K562 (cell line): ENCODE data around the gene PNCK. TPM values are rescaled to one million over a fixed set of nuclear protein-coding genes. Genes with fewer than 3 reads are reported as not detected.

ENCODE experiments used
- CEBPG ChIP-seq, 3 experiments: fragments of 200-800 bp in 1 of 3; sonication (Bioruptor generic) in 1 of 3; sonication (generic) in 1 of 3; formaldehyde crosslinking in 1 of 3; IDR thresholded peaks in 2 of 3; conservative IDR thresholded peaks in 1 of 3; 2 replicates each; pipeline versions ENCODE4 v1.6.1 to v1.8.0; 2016 to 2022; ENCODE audit warnings: missing compliant biosample characterization in 2 of 3, missing genetic modification characterization in 2 of 3, mild to moderate bottlenecking in 1 of 3, missing genetic modification reagents in 1 of 3
- COPS2 ChIP-seq: fragments of 450-650 bp; conservative IDR thresholded peaks from 2 replicates; pipeline ENCODE4 v1.6.1; 2016; ENCODE audit warnings: mild to moderate bottlenecking, moderate library complexity
- CXXC5 ChIP-seq: fragments of 250-450 bp; sonication (Bioruptor Pico); IDR thresholded peaks from 2 replicates; pipeline ENCODE4 v1.8.0; 2022; ENCODE audit warnings: inconsistent platforms, mild to moderate bottlenecking, moderate library complexity
- E2F1 ChIP-seq: sonication (generic); formaldehyde crosslinking; IDR thresholded peaks from 2 replicates; pipeline ENCODE4 v1.8.1; 2023; ENCODE audit warnings: mild to moderate bottlenecking, missing genetic modification reagents, moderate library complexity
- EP300 ChIP-seq: IDR thresholded peaks from 2 replicates; pipeline ENCODE4 v1.6.1; 2012; ENCODE audit warnings: low read length, improper control_type of control experiment
- FOSL1 ChIP-seq: fragments of 200-800 bp; sonication (Bioruptor generic); conservative IDR thresholded peaks from 2 replicates; pipeline ENCODE4 v1.6.1; 2016; ENCODE audit warnings: missing genetic modification characterization, missing compliant biosample characterization
- HES1 ChIP-seq: fragments of 450-650 bp; IDR thresholded peaks from 2 replicates; pipeline ENCODE4 v1.6.1; 2016; ENCODE audit warnings: low read depth, mild to moderate bottlenecking, moderate library complexity
- L3MBTL2 ChIP-seq: fragments of 450-650 bp; IDR thresholded peaks from 2 replicates; pipeline ENCODE4 v1.6.1; 2016; ENCODE audit warnings: mild to moderate bottlenecking, moderate library complexity
- NFIC ChIP-seq: fragments of 450-650 bp; IDR thresholded peaks from 2 replicates; pipeline ENCODE4 v1.6.1; 2017; ENCODE audit warnings: mild to moderate bottlenecking, inconsistent platforms
- POLR2A ChIP-seq: fragments of 450-650 bp; conservative IDR thresholded peaks from 2 replicates; pipeline ENCODE4 v1.6.1; 2016
- PTRF ChIP-seq: fragments of 450-650 bp; IDR thresholded peaks from 2 replicates; pipeline ENCODE4 v1.6.1; 2016; ENCODE audit warnings: mild to moderate bottlenecking, missing genetic modification characterization, missing compliant biosample characterization
- RBFOX2 ChIP-seq: fragments of 200-400 bp; formaldehyde crosslinking; IDR thresholded peaks from 2 replicates; pipeline ENCODE4 v1.6.1; 2017; ENCODE audit warnings: low read depth, mild to moderate bottlenecking, low read length, moderate library complexity
- RBM17 ChIP-seq: fragments of 200-400 bp; formaldehyde crosslinking; IDR thresholded peaks from 2 replicates; pipeline ENCODE4 v1.6.1; 2017; ENCODE audit warnings: low read depth, mild to moderate bottlenecking, low read length, borderline replicate concordance
- SMAD3 ChIP-seq: fragments of 450-650 bp; formaldehyde crosslinking; conservative IDR thresholded peaks from 2 replicates; pipeline ENCODE4 v1.4.0; 2020; ENCODE audit warnings: mild to moderate bottlenecking
- SMAD4 ChIP-seq: fragments of 250-450 bp; sonication (Bioruptor Pico); conservative IDR thresholded peaks from 2 replicates; pipeline ENCODE4 v1.8.0; 2021; ENCODE audit warnings: inconsistent platforms, mild to moderate bottlenecking, moderate library complexity
- SUPT5H ChIP-seq: fragments of 450-650 bp; IDR thresholded peaks from 2 replicates; pipeline ENCODE4 v1.6.1; 2016
- TAF15 ChIP-seq: fragments of 200-400 bp; formaldehyde crosslinking; IDR thresholded peaks from 2 replicates; pipeline ENCODE4 v1.6.1; 2017; ENCODE audit warnings: mild to moderate bottlenecking, low read depth, low read length, moderate library complexity
- ZC3H4 ChIP-seq: sonication (generic); formaldehyde crosslinking; IDR thresholded peaks from 2 replicates; pipeline ENCODE4 v1.9.0; 2021; ENCODE audit warnings: missing genetic modification reagents, borderline replicate concordance
- ZNF165 ChIP-seq: fragments of 250-450 bp; sonication (Bioruptor Pico); IDR thresholded peaks from 2 replicates; pipeline ENCODE4 v1.4.0; 2020; ENCODE audit warnings: borderline replicate concordance
- ZNF316 ChIP-seq: fragments of 450-650 bp; IDR thresholded peaks from 2 replicates; pipeline ENCODE4 v1.6.1; 2016
- ZSCAN32 ChIP-seq: fragments of 450-650 bp; formaldehyde crosslinking; IDR thresholded peaks from 2 replicates; pipeline ENCODE4 v1.4.0; 2020; ENCODE audit warnings: mild to moderate bottlenecking, moderate library complexity
- polyA plus RNA-seq, 8 experiments: library from polyadenylated mRNA; depleted of rRNA in 4 of 8; stranded (reverse) in 5 of 8; unstranded in 3 of 8; fragments of >200 nt; fragmentation: Nextera tagmentation in 2 of 8; fragmentation: Illumina TruSeq in 1 of 8; extraction: Ambion mirVana in 2 of 8; extraction: Trizol in 1 of 8; gene quantifications; 2 replicates each; pipeline versions ENCODE4 v1.2.1 to v1.2.3, GENCODE V29; 2011 to 2014; ENCODE audit warnings: inconsistent platforms in 1 of 8, missing spikeins in 1 of 8
- total RNA-seq, 7 experiments: library from RNA; depleted of rRNA in 6 of 7; stranded (reverse); fragments of >200 nt in 6 of 7; fragmentation: Illumina TruSeq in 2 of 7; extraction: Trizol in 2 of 7; gene quantifications; 2 replicates each; pipeline versions ENCODE4 v1.2.1 to v1.2.3, GENCODE V29; 2011 to 2021; ENCODE audit warnings: low replicate concordance in 1 of 7
- TF ChIP-seq, protein P1 (sequence below), 3 experiments: fragments of 200-800 bp in 1 of 3; fragments of 250-450 bp in 1 of 3; fragments of 450-650 bp in 1 of 3; sonication (Bioruptor Pico) in 1 of 3; sonication (Bioruptor generic) in 1 of 3; formaldehyde crosslinking in 1 of 3; IDR thresholded peaks; 2 replicates each; pipeline versions ENCODE4 v1.6.1 to v1.8.0; 2016 to 2022; ENCODE audit warnings: mild to moderate bottlenecking in 2 of 3, missing genetic modification characterization in 2 of 3, missing compliant biosample characterization in 1 of 3, moderate library complexity in 1 of 3

Gene PNCK
- total and polyA plus RNA-seq, 9 of the 15 experiments (the other 6 are each of a cell fraction or from before 2014, with no cell fraction given) = 0.13 to 7.5 (median 1.2) TPM; not detected in 1

DNA sequence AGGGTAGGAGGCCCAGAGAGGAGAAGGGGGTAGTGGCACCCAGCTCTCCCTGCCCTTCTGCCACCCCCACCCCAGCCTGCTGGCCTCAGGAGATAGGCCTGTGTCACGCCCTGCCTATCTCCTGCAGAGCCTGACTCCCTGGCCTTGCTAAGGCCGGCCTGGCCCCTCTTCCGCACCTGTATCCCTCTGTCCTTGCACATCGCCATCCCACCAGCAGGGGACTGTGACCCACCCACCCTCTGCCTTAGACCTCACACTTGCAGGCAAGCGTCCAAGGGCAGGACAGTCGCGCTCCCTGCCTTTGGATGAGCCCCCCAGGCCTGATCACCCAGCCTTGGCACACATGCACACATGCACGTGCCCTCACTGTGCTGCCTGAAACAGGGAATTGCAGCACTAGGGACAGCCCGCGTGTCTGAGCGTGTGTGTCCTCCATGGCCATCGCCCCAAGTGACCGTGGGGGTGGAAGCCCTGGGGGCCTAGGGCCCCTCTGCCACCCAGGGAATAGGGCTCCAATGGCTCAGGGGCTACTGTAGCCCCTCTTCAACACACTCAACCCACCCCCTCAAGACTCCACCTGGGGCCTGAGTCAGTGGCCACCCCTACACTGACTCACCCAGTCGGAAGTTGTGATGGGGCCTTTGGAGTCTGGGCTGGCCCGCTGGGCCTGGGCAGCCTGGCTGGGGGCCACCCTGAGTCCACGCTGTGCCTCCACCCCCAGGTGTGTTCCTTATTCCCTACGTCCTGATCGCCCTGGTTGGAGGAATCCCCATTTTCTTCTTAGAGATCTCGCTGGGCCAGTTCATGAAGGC is 16.2 kb upstream of the PNCK start (continued):
- TF ChIP-seq E2F1 (no peak), SUPT5H (0 out of 2 replicates have a peak, but pooled peaks have one; percentile 38), RBFOX2 (peak; percentile 73), L3MBTL2 (no peak), ZC3H4 (peak; percentile 83; the same call in 1 of the 2 replicates), NFIC (0 out of 2 replicates have a peak, but pooled peaks have one; percentile 17), ZNF316 (no peak), CEBPG (CRISPR knock-in tag; IDR thresholded peaks at IDR 0.05) (no peak), CEBPG (tag; conservative IDR thresholded peaks at IDR 0.05 in 1 of 2, IDR thresholded peaks at IDR 0.05 in 1 of 2) (no peak), ZNF165 (no peak), FOSL1 (0 out of 2 replicates have a peak, but pooled peaks have one; percentile 25), CXXC5 (CRISPR knock-in tag) (0 out of 2 replicates have a peak, but pooled peaks have one; percentile 19), SMAD4 (no peak), EP300 (0 out of 2 replicates have a peak, but pooled peaks have one; percentile 19), POLR2A (peak; percentile 38; the same call in 1 of the 2 replicates), ZSCAN32 (CRISPR knock-in tag) (no peak), COPS2 (no peak), SMAD3 (CRISPR knock-in tag) (no peak), RBM17 (no peak), HES1 (no peak), TAF15 (no peak), PTRF (tag) (no peak)
- TF ChIP-seq, protein P1, sequence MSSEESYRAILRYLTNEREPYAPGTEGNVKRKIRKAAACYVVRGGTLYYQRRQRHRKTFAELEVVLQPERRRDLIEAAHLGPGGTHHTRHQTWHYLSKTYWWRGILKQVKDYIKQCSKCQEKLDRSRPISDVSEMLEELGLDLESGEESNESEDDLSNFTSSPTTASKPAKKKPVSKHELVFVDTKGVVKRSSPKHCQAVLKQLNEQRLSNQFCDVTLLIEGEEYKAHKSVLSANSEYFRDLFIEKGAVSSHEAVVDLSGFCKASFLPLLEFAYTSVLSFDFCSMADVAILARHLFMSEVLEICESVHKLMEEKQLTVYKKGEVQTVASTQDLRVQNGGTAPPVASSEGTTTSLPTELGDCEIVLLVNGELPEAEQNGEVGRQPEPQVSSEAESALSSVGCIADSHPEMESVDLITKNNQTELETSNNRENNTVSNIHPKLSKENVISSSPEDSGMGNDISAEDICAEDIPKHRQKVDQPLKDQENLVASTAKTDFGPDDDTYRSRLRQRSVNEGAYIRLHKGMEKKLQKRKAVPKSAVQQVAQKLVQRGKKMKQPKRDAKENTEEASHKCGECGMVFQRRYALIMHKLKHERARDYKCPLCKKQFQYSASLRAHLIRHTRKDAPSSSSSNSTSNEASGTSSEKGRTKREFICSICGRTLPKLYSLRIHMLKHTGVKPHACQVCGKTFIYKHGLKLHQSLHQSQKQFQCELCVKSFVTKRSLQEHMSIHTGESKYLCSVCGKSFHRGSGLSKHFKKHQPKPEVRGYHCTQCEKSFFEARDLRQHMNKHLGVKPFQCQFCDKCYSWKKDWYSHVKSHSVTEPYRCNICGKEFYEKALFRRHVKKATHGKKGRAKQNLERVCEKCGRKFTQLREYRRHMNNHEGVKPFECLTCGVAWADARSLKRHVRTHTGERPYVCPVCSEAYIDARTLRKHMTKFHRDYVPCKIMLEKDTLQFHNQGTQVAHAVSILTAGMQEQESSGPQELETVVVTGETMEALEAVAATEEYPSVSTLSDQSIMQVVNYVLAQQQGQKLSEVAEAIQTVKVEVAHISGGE (CRISPR knock-in tag; IDR thresholded peaks at IDR 0.05) = no peak
